ENCODE measurements around the gene ATXN7L1. TPM values are rescaled to one million over a fixed set of nuclear protein-coding genes. Genes with fewer than 3 reads are reported as not detected.
A peak's percentile ranks its signal among the peaks of the same experiment; 100 is the strongest.

ATXN7L1 gene
- total and polyA plus RNA-seq, 2 of the 13 experiments (the other 11 are each of a cell fraction or from before 2014, with no cell fraction given), result 4.1 to 7.8 TPM

GRCh38 chr7:105876964-105877601 lies 684 bp upstream of the ATXN7L1 start (continued):
- TF ChIP-seq ZNF18 (CRISPR knock-in tag; IDR thresholded peaks at IDR 0.05; ENCODE audit: insufficient replicate concordance) (peak; percentile 64), FLYWCH1 (CRISPR knock-in tag; IDR thresholded peaks at IDR 0.05) (no peak), ZNF746 (CRISPR knock-in tag; IDR thresholded peaks at IDR 0.05) (peak; percentile 72; the same call in 1 of the 2 replicates), ZBTB21 (CRISPR knock-in tag; IDR thresholded peaks at IDR 0.05) (no peak), ETV5 (CRISPR knock-in tag; IDR thresholded peaks at IDR 0.05; ENCODE audit: borderline replicate concordance) (no peak; the same call in 1 of the 2 replicates), ZNF775 (CRISPR knock-in tag; IDR thresholded peaks at IDR 0.05; ENCODE audit: borderline replicate concordance) (0 out of 2 replicates have a peak, but pooled peaks have one; percentile 41), PPARG (CRISPR knock-in tag; conservative IDR thresholded peaks at IDR 0.05) (peak; percentile 50; the same call in 1 of the 2 replicates), ZNF274 (CRISPR knock-in tag; IDR thresholded peaks at IDR 0.05) (no peak), HOXD1 (CRISPR knock-in tag; IDR thresholded peaks at IDR 0.05) (no peak), ZNF232 (CRISPR knock-in tag; IDR thresholded peaks at IDR 0.05; ENCODE audit: borderline replicate concordance) (no peak), IKZF1 (IDR thresholded peaks at IDR 0.05) (no peak), ZNF33A (CRISPR knock-in tag; IDR thresholded peaks at IDR 0.05; ENCODE audit: borderline replicate concordance) (no peak)

GRCh38 chr7:105875505-105875904 lies 894 bp downstream of the ATXN7L1 start:
- no peak for TF ChIP-seq SNAPC2 (CRISPR knock-in tag; IDR thresholded peaks at IDR 0.05)
- TF ChIP-seq KLF11 (CRISPR knock-in tag; IDR thresholded peaks at IDR 0.05), result no peak
- no peak for TF ChIP-seq ZNF597 (CRISPR knock-in tag; IDR thresholded peaks at IDR 0.05)
- no peak for TF ChIP-seq PCBP2 (optimal IDR thresholded peaks at IDR 0.05; ENCODE audit: low read depth, low read length, poor library complexity, severe bottlenecking)
- no peak for TF ChIP-seq HINFP (CRISPR knock-in tag; IDR thresholded peaks at IDR 0.05; ENCODE audit: low read depth)
- TF ChIP-seq SMARCC2 (IDR thresholded peaks at IDR 0.05), result no peak
- no peak for TF ChIP-seq ZNF33A (CRISPR knock-in tag; IDR thresholded peaks at IDR 0.05; ENCODE audit: borderline replicate concordance)
- TF ChIP-seq PHF21A (CRISPR knock-in tag; IDR thresholded peaks at IDR 0.05), result no peak
- no peak for TF ChIP-seq NFIC (IDR thresholded peaks at IDR 0.05; ENCODE audit: low read length)
- Histone ChIP-seq H3K4me2 (ENCODE audit: low read depth, low read length) (peak overlapping the region; percentile 77), H2AFZ (ENCODE audit: low read length) (no peak overlapping the region), H3K4me3 (replicated peaks in 1 of 3; ENCODE audit: insufficient read depth in 1 of 3, low read depth in 2 of 3, low read length in 3 of 3) (peak overlapping the region; percentile 77 to 90 (median 88)), H3K4me1 (ENCODE audit: insufficient read depth, low read length) (peaks cover 47% of the 10 kb centered on the region), H3K9ac (ENCODE audit: insufficient read depth, low read depth, low read length) (peak overlapping the region; percentile 89), H3K27me3 (ENCODE audit: control insufficient read depth in 1 of 2, insufficient read depth in 2 of 2, low read length in 2 of 2) (no peaks in the 10 kb centered on the region; a peak in 1 of 5 replicates), H3K27ac (ENCODE audit: extremely low read length, insufficient read depth, low read length) (no peak overlapping the region), H3K79me2 (ENCODE audit: insufficient read depth, low read length) (peaks cover 43% of the 10 kb centered on the region), H3K9me3 (ENCODE audit: low read length) (no peaks in the 10 kb centered on the region), H4K20me1 (ENCODE audit: insufficient read depth, low read length) (no peaks in the 10 kb centered on the region), H3K36me3 (replicated peaks in 1 of 2; ENCODE audit: control insufficient read depth in 1 of 2, insufficient read depth in 2 of 2, low read length in 2 of 2) (no peaks in the 10 kb centered on the region)
- DNase-seq (ENCODE audit: low spot score) (no peak), FAIRE-seq (no peak), ATAC-seq (no peak)
- ChIA-PET POLR2A (no interaction called here), CTCF (ENCODE audit: low intra/inter-chr PET ratio, low total read pairs) (no interaction called here)
- no TSS peak for BruUV-seq (replicated peaks)
- 65% methylated on average over 4 of the region's 4 CpGs for WGBS (ENCODE audit: low lambda C conversion rate)
- intact Hi-C loops (cut with micrococcal nuclease; ENCODE audit: unreplicated experiment), result loop anchor here (5.0 kb wide), 1 partner anchor 67 kb away; no protein-coding TSS in a partner anchor
- in situ Hi-C loops (cut with HindIII; ENCODE audit: extremely low pct_ligation_motif_present, low pct_unique_long_range_greater_than_20kb), result loop anchor here (5.0 kb wide), 1 partner anchor 113 kb away; no protein-coding TSS in a partner anchor
